CD4-positive, alpha-beta T cell treated with Interleukin-15 for 1 hour (primary cell): ENCODE results near the gene MYH16.
"Not testable (repeated sequence)": the region's sequence is repeated elsewhere in the genome, so short reads cannot be mapped to it uniquely, and the experiment has no call there.

ENCODE experiments used
- DNase-seq: peaks from one replicate; pipeline ENCODE4 v3.0.0-alpha.2; 2020

The MYH16 gene

GRCh38 chr7:99358521-99358920, 85.9 kb downstream of the MYH16 start:
- DNase-seq = not testable (repeated sequence)

DNA sequence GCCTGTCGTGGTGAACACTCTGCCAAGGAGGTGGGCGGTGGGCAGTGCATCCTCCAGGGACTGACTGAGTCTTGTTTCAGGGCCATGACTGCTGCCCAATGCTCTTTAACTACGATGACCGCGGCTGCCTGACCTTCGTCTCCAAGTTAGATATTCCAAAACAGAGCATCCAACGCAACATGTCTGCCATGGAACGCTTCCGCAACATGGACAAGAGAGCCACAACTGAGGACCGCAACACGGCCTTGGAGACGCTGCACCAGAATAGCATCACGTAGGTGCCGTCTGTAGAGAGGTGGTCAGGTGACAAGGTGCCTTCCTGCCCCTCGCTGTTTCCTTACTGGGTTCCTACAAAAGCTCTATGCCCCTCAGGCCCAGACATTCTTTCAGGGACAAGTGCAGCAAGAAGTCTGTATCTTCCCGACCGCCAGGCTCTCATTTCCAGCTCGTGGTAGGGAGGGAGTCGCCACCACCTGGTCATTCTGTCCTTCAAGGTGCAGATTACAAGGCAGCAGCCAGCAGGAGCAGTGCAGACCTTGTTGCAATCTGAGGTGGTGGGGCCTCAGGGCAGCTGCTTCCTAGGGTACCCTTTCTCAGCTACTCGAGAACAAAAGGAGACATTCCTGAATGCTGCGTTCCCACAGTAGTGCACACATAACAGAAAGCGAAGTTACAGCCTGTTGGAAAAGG, 87.0 kb downstream of the MYH16 start:
- no peak for DNase-seq
